Right lobe of liver (tissue), 4 donors: ENCODE measurements around the gene LY6G6F.

ENCODE experiments used
- CTCF ChIP-seq, 4 donors: fragments of 200-600 bp in 3 of 4; fragments of 450-650 bp in 1 of 4; IDR thresholded peaks; one replicate each; pipeline versions ENCODE4 v1.5.1 to v1.8.0; 2016 to 2022; ENCODE audit warnings: antibody characterized with exemption in 4 of 4, mild to moderate bottlenecking in 2 of 4
- POLR2A ChIP-seq: fragments of 450-650 bp; IDR thresholded peaks from one replicate; pipeline ENCODE4 v1.6.1; 2017; ENCODE audit warnings: antibody characterized with exemption, mild to moderate bottlenecking
- donor health status: DM: no; HTN: no; CAD: no.
- donor health status: DM: no; HTN: no; CAD: no.
- donor health status: DM: no; HTN: yes; CAD: no.

- TF ChIP-seq POLR2A (no peak), CTCF (IDR thresholded peaks at IDR 0.05) (no peak)
Observed at GRCh38 chr6:31658983-31659648, 47.5 kb upstream of the LY6G6F start.
